A673 (cell line): ENCODE data around the gene SNORC.

ENCODE experiments used
- CTCF ChIP-seq: fragments of 300-800, 200-600 bp; sonication (generic); conservative IDR thresholded peaks from 2 replicates; pipeline ENCODE4 v1.5.1; 2017; ENCODE audit warnings: low read depth, mild to moderate bottlenecking, antibody characterized with exemption, low read length, moderate library complexity, mixed read lengths
- EZH2 ChIP-seq: fragments of 200-600 bp; sonication (generic); IDR thresholded peaks from 2 replicates; pipeline ENCODE4 v1.6.1; 2017; ENCODE audit warnings: borderline replicate concordance, low read depth, mild to moderate bottlenecking, mixed read lengths, antibody characterized with exemption, low read length; ENCODE audit not compliant: poor library complexity, severe bottlenecking

- TF ChIP-seq CTCF, result 0 out of 2 replicates have a peak, but pooled peaks have one; percentile 20
- TF ChIP-seq EZH2, result no peak
Observed at GRCh38 chr2:232875256-232876121, 5.4 kb downstream of the SNORC start.
